ENCODE data around the gene CDC16. TPM values are rescaled to one million over a fixed set of nuclear protein-coding genes. Genes with fewer than 3 reads are reported as not detected.

CDC16 gene
- total and polyA plus RNA-seq, 2 experiments from 2014 or later, result 57.8 to 58.5 TPM

DNA sequence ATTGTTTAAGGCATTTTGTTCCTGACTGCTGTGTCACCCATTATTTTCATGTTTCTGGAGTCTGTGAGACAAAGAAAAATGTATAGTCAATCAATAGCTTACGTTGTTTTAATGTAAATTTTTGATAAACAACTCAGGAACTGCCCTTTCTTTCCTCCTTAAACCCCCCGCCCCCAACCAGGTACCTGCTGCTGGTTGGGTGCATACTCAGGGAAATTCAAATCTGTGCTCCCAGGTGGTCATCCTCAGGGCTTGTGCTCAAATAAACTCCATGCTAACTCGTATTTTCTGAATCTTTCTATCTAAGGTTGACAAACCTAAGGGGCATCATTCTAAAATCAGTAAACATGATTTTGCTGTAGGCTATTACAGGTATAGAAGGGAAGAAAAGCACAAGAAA lies 4.1 kb upstream of the CDC16 start:
- peak overlapping the region; percentile 41 for H3K4me2 ChIP-seq
- WGBS (ENCODE audit: low lambda C conversion rate, missing lambda C conversion rate), result 39% methylated on average over 3 of the region's 3 CpGs
- H3K27me3 ChIP-seq, result peaks cover 7% of the 10 kb centered on the region
- TF ChIP-seq EZH2phosphoT487 (IDR thresholded peaks at IDR 0.05; ENCODE audit: low read depth, severe bottlenecking, unreplicated experiment) (no peak), EZH2 (IDR thresholded peaks at IDR 0.05; ENCODE audit: borderline replicate concordance) (no peak)
- TF ChIP-seq, protein P1, sequence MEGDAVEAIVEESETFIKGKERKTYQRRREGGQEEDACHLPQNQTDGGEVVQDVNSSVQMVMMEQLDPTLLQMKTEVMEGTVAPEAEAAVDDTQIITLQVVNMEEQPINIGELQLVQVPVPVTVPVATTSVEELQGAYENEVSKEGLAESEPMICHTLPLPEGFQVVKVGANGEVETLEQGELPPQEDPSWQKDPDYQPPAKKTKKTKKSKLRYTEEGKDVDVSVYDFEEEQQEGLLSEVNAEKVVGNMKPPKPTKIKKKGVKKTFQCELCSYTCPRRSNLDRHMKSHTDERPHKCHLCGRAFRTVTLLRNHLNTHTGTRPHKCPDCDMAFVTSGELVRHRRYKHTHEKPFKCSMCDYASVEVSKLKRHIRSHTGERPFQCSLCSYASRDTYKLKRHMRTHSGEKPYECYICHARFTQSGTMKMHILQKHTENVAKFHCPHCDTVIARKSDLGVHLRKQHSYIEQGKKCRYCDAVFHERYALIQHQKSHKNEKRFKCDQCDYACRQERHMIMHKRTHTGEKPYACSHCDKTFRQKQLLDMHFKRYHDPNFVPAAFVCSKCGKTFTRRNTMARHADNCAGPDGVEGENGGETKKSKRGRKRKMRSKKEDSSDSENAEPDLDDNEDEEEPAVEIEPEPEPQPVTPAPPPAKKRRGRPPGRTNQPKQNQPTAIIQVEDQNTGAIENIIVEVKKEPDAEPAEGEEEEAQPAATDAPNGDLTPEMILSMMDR (IDR thresholded peaks at IDR 0.05; ENCODE audit: poor library complexity), result no peak
- no peak overlapping the region for H2AFZ ChIP-seq
- no peaks in the 10 kb centered on the region for H3K9me2 ChIP-seq (replicated peaks; ENCODE audit: insufficient read depth)
- H3K4me1 ChIP-seq (ENCODE audit: insufficient read depth), result peaks cover 12% of the 10 kb centered on the region
- H3K9me3 ChIP-seq (ENCODE audit: low read depth), result no peaks in the 10 kb centered on the region
- no peak for DNase-seq (ENCODE audit: low spot score)
- no peaks in the 10 kb centered on the region for H4K20me1 ChIP-seq (ENCODE audit: insufficient read depth, poor library complexity, severe bottlenecking)
- peaks cover 6% of the 10 kb centered on the region for H3K79me2 ChIP-seq
- no peak overlapping the region for H3K27ac ChIP-seq
- H3K4me3 ChIP-seq, result no peak overlapping the region
- no peaks in the 10 kb centered on the region for H3K36me3 ChIP-seq (replicated peaks; ENCODE audit: insufficient read depth, low read depth)

DNA sequence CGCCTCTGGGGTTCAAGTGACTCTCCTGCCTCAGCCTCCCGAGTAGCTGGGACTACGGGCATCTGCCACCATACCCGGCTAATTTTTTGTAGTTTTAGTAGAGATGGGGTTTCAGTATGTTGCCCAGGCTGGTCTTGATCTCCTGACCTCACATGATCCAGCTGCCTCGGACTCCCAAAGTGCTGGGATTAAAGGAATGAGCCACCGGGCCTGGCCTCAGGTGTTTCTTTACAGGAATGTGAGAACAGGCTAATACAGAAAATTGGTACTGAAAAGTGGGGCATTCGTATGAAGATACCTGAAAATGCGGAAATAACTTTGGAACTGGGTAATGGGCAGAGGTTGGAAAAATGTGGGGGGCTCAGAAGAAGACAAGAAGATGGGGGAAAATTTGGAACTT lies 2.8 kb upstream of the CDC16 start:
- H3K4me2 ChIP-seq, result no peak overlapping the region
- TF ChIP-seq EZH2 (IDR thresholded peaks at IDR 0.05; ENCODE audit: borderline replicate concordance), result no peak
- TF ChIP-seq, protein P1 (IDR thresholded peaks at IDR 0.05; ENCODE audit: poor library complexity), result no peak
- TF ChIP-seq EZH2phosphoT487 (IDR thresholded peaks at IDR 0.05; ENCODE audit: low read depth, severe bottlenecking, unreplicated experiment), result no peak
- H3K79me2 ChIP-seq, result peaks cover 19% of the 10 kb centered on the region
- no peaks in the 10 kb centered on the region for H3K36me3 ChIP-seq (replicated peaks; ENCODE audit: insufficient read depth, low read depth)
- 82% methylated on average over 8 of the region's 8 CpGs for WGBS (ENCODE audit: low lambda C conversion rate, missing lambda C conversion rate)
- no peak for DNase-seq (ENCODE audit: low spot score)
- H3K4me1 ChIP-seq (ENCODE audit: insufficient read depth), result peaks cover 12% of the 10 kb centered on the region
- no peak overlapping the region for H2AFZ ChIP-seq
- peaks cover 7% of the 10 kb centered on the region for H3K27me3 ChIP-seq
- no peaks in the 10 kb centered on the region for H3K9me3 ChIP-seq (ENCODE audit: low read depth)
- H3K4me3 ChIP-seq, result no peak overlapping the region
- peaks cover 10% of the 10 kb centered on the region for H4K20me1 ChIP-seq (ENCODE audit: insufficient read depth, poor library complexity, severe bottlenecking)
- no peaks in the 10 kb centered on the region for H3K9me2 ChIP-seq (replicated peaks; ENCODE audit: insufficient read depth)
- H3K27ac ChIP-seq, result no peak overlapping the region

DNA sequence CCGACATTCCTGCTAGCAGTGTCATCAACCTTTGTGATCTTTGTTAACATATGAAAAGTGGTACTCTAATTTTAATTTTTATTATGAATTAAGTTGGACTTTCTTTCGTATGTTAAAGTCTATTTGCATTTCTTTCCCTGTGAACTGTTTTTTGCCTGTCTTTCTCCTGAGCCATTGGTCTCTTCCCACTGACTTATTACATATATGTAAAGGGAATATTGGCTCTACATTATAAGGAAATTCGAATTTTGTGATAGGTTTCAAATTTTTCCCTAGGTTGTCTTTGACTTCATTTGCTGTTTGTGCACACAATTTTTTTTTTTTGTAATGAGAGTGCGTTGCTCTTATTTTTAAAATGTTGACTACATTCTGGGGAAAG lies 442 bp upstream of the CDC16 start:
- Histone ChIP-seq H3K9me3 (ENCODE audit: low read depth) (no peaks in the 10 kb centered on the region), H3K4me3 (peak overlapping the region; percentile 39), H3K79me2 (peaks cover 35% of the 10 kb centered on the region), H3K27me3 (peaks cover 3% of the 10 kb centered on the region), H3K27ac (peak overlapping the region; percentile 62), H3K9me2 (replicated peaks; ENCODE audit: insufficient read depth) (no peaks in the 10 kb centered on the region), H3K4me2 (peak overlapping the region; percentile 83), H3K4me1 (ENCODE audit: insufficient read depth) (peaks cover 9% of the 10 kb centered on the region), H4K20me1 (ENCODE audit: insufficient read depth, poor library complexity, severe bottlenecking) (peaks cover 10% of the 10 kb centered on the region), H2AFZ (peak overlapping the region; percentile 80), H3K36me3 (replicated peaks; ENCODE audit: insufficient read depth, low read depth) (no peaks in the 10 kb centered on the region)
- DNase-seq (ENCODE audit: low spot score), result no peak
- TF ChIP-seq EZH2phosphoT487 (IDR thresholded peaks at IDR 0.05; ENCODE audit: low read depth, severe bottlenecking, unreplicated experiment) (no peak), EZH2 (IDR thresholded peaks at IDR 0.05; ENCODE audit: borderline replicate concordance) (no peak)
- TF ChIP-seq, protein P1 (IDR thresholded peaks at IDR 0.05; ENCODE audit: poor library complexity), result no peak
- 67% methylated on average over 4 of the region's 4 CpGs for WGBS (ENCODE audit: low lambda C conversion rate, missing lambda C conversion rate)

DNA sequence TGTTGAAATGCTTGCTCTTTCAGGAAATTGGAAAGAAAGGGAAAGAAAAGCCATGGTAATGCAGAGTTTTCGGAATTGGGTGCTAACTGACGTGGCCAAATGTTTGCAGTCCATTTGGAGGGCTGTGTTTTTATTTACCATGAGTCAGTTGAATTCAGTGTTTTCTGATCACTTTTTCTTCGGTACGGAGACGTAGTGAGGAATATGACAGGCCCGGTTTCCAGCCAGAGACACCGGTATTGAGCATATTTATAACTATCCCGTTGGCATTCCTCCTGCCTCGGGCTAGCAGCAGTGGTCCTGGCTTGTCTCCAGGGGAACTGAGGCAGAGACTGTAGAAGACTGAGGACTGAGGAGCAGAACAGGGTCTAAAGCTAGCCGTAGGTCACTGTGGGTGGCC lies 1.0 kb downstream of the CDC16 start:
- Histone ChIP-seq H3K79me2 (peaks cover 43% of the 10 kb centered on the region), H3K9me3 (ENCODE audit: low read depth) (no peaks in the 10 kb centered on the region), H3K27me3 (peaks cover 2% of the 10 kb centered on the region), H3K9me2 (replicated peaks; ENCODE audit: insufficient read depth) (no peaks in the 10 kb centered on the region), H3K4me2 (peak overlapping the region; percentile 90), H3K27ac (peak overlapping the region; percentile 89), H4K20me1 (ENCODE audit: insufficient read depth, poor library complexity, severe bottlenecking) (peaks cover 10% of the 10 kb centered on the region), H3K36me3 (replicated peaks; ENCODE audit: insufficient read depth, low read depth) (no peaks in the 10 kb centered on the region), H2AFZ (peak overlapping the region; percentile 73), H3K4me3 (peak overlapping the region; percentile 71), H3K4me1 (ENCODE audit: insufficient read depth) (peaks cover 4% of the 10 kb centered on the region)
- 9% methylated on average over 10 of the region's 10 CpGs for WGBS (ENCODE audit: low lambda C conversion rate, missing lambda C conversion rate)
- TF ChIP-seq, protein P1 (IDR thresholded peaks at IDR 0.05; ENCODE audit: poor library complexity), result no peak
- TF ChIP-seq EZH2 (IDR thresholded peaks at IDR 0.05; ENCODE audit: borderline replicate concordance) (no peak), EZH2phosphoT487 (IDR thresholded peaks at IDR 0.05; ENCODE audit: low read depth, severe bottlenecking, unreplicated experiment) (no peak)
- no peak for DNase-seq (ENCODE audit: low spot score)

Data from hepatocyte (in vitro differentiated cells).